Activated CD4-positive, alpha-beta memory T cell treated with anti-CD3 and anti-CD28 coated beads for 36 hours (primary cell): ENCODE results near the gene OR8A1. TPM values are rescaled to one million over a fixed set of nuclear protein-coding genes. Genes with fewer than 3 reads are reported as not detected.

ENCODE experiments used
- CTCF ChIA-PET: fragments of 350-600 bp; sonication (Branson Sonifier 250); formaldehyde crosslinking; loops from one replicate; lab custom pipeline; 2021; ENCODE audit warnings: antibody characterized with exemption, inconsistent platforms; lab: Charles Lee
- POLR2A ChIA-PET: fragments of 350-600 bp; sonication (Branson Sonifier 250); formaldehyde crosslinking; loops from one replicate; lab custom pipeline; 2021; ENCODE audit warnings: antibody characterized with exemption; lab: Charles Lee
- DNase-seq: peaks from one replicate; pipeline ENCODE4 v3.0.0-alpha.2; 2020
- H3K27ac Mint-ChIP-seq: one replicate; pipeline ENCODE4 v1.8.0; 2021; ENCODE audit warnings: mixed read lengths
- H3K27me3 Mint-ChIP-seq: one replicate; pipeline ENCODE4 v1.8.0; 2021; ENCODE audit warnings: mixed read lengths
- H3K36me3 Mint-ChIP-seq: one replicate; pipeline ENCODE4 v1.8.0; 2021; ENCODE audit warnings: mixed read lengths
- H3K4me1 Mint-ChIP-seq: one replicate; pipeline ENCODE4 v1.8.0; 2021; ENCODE audit warnings: low read depth, mixed read lengths
- H3K4me3 Mint-ChIP-seq: one replicate; pipeline ENCODE4 v1.8.0; 2021; ENCODE audit warnings: mild to moderate bottlenecking, mixed read lengths
- H3K9me3 Mint-ChIP-seq: one replicate; pipeline ENCODE4 v1.8.0; 2021; ENCODE audit warnings: mixed read lengths
- intact Hi-C: fragments of 100-400 bp; cut with micrococcal nuclease; formaldehyde crosslinking; loops from one replicate; pipeline ENCODE4 v1.15.1; 2023
- total RNA-seq, 2 experiments: library from RNA; stranded (reverse); gene quantifications; one replicate each; pipeline ENCODE4 v1.2.3, GENCODE V29; 2021

Gene OR8A1
- total RNA-seq, 2 experiments from 2014 or later = not detected

DNA sequence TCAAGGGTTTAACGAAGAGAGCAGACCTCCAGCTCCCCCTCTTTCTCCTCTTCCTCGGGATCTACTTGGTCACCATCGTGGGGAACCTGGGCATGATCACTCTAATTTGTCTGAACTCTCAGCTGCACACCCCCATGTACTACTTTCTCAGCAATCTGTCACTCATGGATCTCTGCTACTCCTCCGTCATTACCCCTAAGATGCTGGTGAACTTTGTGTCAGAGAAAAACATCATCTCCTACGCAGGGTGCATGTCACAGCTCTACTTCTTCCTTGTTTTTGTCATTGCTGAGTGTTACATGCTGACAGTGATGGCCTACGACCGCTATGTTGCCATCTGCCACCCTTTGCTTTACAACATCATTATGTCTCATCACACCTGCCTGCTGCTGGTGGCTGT, 363 bp downstream of the OR8A1 start:
- Mint-ChIP-seq H3K4me1 (no peaks in the 10 kb centered on the region), H3K9me3 (no peaks in the 10 kb centered on the region), H3K27ac (no peak overlapping the region), H3K4me3 (no peak overlapping the region), H3K27me3 (peaks cover 8% of the 10 kb centered on the region), H3K36me3 (no peaks in the 10 kb centered on the region)
- CTCF ChIA-PET = no interaction called here
- intact Hi-C loops = no loop called here
- POLR2A ChIA-PET = no interaction called here
- no peak for DNase-seq

DNA sequence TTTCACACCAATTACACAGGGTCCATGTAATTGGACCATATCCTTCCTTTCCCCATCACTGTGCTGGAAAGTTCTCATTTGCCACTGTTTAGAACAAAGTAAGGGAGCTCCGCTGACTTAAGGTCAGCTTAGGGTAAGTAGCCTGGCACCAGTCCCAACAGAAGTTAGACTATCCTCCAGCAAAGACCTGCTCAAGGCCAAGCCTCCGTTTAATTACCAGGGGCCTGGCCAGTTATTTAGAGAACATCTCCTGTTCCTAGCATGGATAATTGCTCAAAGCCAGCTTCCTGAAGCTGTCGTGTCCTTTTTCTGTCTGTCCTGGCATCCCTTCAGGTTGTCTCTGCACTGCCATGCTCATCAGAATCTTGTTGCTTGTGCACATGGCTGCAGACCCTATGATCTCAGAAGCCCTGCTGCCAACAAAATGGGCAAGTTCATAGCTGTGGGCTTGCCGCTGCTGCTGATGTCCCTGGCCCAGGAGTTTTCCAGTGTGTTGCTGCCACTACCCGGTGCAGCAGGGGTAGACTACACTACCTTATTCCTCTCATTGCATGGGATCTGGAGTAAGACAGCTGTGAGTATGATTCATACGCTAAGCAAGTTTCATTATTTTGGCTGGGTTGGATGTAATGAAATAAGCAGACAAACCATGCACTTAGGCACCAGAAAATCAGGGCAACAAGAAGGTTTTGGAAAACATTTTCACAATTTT, 8.1 kb downstream of the OR8A1 start:
- no peaks in the 10 kb centered on the region for H3K9me3 Mint-ChIP-seq
- intact Hi-C loops = no loop called here
- CTCF ChIA-PET = interaction anchor here (0.6 to 2.3 kb wide), 2 partner anchors 176 to 1474 kb away, joined by 3 to 6 read pairs; no protein-coding TSS in a partner anchor
- H3K4me1 Mint-ChIP-seq = no peaks in the 10 kb centered on the region
- H3K36me3 Mint-ChIP-seq = no peaks in the 10 kb centered on the region
- peaks cover 2% of the 10 kb centered on the region for H3K27me3 Mint-ChIP-seq
- DNase-seq = no peak
- H3K4me3 Mint-ChIP-seq = no peak overlapping the region
- POLR2A ChIA-PET = interaction anchor here (0.6 kb wide), 1 partner anchor 160 kb away, joined by 3 read pairs; no protein-coding TSS in a partner anchor
- H3K27ac Mint-ChIP-seq = no peak overlapping the region

DNA sequence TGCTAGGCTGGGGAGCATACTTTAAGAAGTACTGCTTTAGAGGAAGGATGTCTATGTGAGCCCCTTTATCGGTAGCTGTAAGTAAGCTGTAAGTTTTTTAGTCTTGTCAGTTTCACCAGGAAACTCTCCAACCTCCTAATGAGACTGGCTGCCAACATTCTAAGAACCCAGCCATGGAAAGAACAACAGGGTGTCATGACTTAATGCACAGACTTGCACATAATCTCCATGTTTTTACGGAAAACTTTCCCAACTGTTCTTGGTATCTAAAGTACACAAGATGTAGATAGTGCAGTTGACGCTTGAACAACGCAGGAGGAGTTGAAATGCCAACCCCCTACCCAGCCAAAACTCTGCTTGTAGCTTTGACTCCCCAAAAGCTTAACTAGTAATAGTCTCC, 9.0 kb downstream of the OR8A1 start:
- CTCF ChIA-PET = interaction anchor here (0.6 to 2.3 kb wide), 2 partner anchors 176 to 1475 kb away, joined by 3 to 6 read pairs; no protein-coding TSS in a partner anchor

DNA sequence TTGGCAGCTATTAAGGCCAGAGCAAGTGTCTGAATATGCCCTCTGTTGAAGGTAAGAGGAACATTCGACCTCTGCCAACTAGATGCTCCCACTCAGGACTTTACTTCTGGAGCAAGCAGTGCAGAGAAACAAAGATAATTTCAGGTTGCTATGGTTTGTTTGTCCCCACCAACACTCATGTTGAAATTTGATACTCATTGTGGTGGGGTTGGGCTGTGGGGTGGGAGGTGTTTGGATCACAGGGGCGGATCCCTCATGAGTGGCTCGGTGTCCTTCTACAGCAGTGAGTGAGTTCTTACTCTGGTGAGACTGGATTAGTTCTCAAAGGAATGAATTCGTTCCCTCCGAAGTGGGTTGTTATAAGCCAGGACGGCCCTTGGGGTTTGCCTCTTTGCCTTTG, 12.0 kb downstream of the OR8A1 start:
- H3K27me3 Mint-ChIP-seq = peaks cover 3% of the 10 kb centered on the region
- ChIA-PET POLR2A (no interaction called here), CTCF (interaction anchor here (1.6 kb wide), 1 partner anchor 510 kb away, joined by 4 read pairs; no protein-coding TSS in a partner anchor)
- no peak overlapping the region for H3K27ac Mint-ChIP-seq
- no peaks in the 10 kb centered on the region for H3K36me3 Mint-ChIP-seq
- intact Hi-C loops = no loop called here
- no peaks in the 10 kb centered on the region for H3K4me1 Mint-ChIP-seq
- no peaks in the 10 kb centered on the region for H3K9me3 Mint-ChIP-seq
- DNase-seq = no peak
- H3K4me3 Mint-ChIP-seq = no peak overlapping the region

More for the DNA sequence above, 9.0 kb downstream of the OR8A1 start:
- no peak for DNase-seq
- Mint-ChIP-seq H3K4me1 (no peaks in the 10 kb centered on the region), H3K27ac (no peak overlapping the region), H3K27me3 (peaks cover 2% of the 10 kb centered on the region), H3K9me3 (no peaks in the 10 kb centered on the region), H3K4me3 (no peak overlapping the region), H3K36me3 (no peaks in the 10 kb centered on the region)
- intact Hi-C loops = no loop called here
- POLR2A ChIA-PET = no interaction called here

DNA sequence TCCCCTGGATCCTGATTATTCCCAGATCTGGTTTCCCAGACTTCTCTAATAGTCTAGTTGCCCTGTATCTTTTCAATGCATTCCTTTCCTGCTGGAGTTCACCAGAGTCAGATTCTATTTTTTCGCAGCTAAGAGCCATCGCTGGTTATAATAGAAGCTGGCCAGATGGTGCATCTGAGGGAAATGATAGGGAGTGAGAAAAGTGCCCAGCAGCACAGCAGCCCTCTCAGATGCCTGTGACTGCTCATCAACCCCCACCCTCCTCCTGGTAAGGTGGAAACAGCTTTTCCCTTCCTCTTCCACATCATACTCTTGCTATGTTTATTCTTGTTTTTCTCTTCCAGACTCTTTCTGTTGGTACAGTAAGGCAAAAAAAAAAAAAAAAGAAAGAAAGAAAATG, 12.8 kb downstream of the OR8A1 start:
- Mint-ChIP-seq H3K27ac (no peak overlapping the region), H3K36me3 (no peaks in the 10 kb centered on the region), H3K4me3 (no peak overlapping the region), H3K4me1 (no peaks in the 10 kb centered on the region), H3K9me3 (no peaks in the 10 kb centered on the region), H3K27me3 (peaks cover 10% of the 10 kb centered on the region)
- POLR2A ChIA-PET = no interaction called here
- DNase-seq = no peak
- intact Hi-C loops = no loop called here
- CTCF ChIA-PET = interaction anchor here (1.6 to 2.7 kb wide), 2 partner anchors 180 to 511 kb away, joined by 4 to 10 read pairs; no protein-coding TSS in a partner anchor

DNA sequence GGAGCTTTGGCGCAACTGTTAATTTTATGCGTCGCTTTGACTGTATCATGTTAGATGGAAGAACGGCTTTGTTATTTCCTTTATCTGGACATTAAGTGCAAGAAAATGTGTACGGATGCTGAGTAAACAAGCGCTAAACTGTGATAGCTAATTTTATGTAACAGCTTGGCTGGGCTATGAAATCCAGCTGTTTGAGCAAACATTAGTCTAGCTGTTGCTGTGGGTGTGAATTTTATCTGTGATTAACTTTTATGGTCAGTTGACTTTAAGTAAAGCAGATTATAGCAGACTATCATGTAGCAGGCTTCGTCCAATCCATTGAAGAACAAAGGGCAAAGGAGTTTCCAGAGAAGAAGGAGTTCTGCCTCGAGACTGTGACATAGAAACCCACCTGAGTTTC, 14.0 kb downstream of the OR8A1 start:
- H3K36me3 Mint-ChIP-seq = no peaks in the 10 kb centered on the region
- H3K27me3 Mint-ChIP-seq = peaks cover 15% of the 10 kb centered on the region
- intact Hi-C loops = no loop called here
- DNase-seq = no peak
- no peaks in the 10 kb centered on the region for H3K9me3 Mint-ChIP-seq
- POLR2A ChIA-PET = no interaction called here
- CTCF ChIA-PET = interaction anchor here (2.7 to 3.6 kb wide), 2 partner anchors 167 to 181 kb away, joined by 10 to 33 read pairs; no protein-coding TSS in a partner anchor
- H3K4me1 Mint-ChIP-seq = no peaks in the 10 kb centered on the region
- no peak overlapping the region for H3K27ac Mint-ChIP-seq
- no peak overlapping the region for H3K4me3 Mint-ChIP-seq

DNA sequence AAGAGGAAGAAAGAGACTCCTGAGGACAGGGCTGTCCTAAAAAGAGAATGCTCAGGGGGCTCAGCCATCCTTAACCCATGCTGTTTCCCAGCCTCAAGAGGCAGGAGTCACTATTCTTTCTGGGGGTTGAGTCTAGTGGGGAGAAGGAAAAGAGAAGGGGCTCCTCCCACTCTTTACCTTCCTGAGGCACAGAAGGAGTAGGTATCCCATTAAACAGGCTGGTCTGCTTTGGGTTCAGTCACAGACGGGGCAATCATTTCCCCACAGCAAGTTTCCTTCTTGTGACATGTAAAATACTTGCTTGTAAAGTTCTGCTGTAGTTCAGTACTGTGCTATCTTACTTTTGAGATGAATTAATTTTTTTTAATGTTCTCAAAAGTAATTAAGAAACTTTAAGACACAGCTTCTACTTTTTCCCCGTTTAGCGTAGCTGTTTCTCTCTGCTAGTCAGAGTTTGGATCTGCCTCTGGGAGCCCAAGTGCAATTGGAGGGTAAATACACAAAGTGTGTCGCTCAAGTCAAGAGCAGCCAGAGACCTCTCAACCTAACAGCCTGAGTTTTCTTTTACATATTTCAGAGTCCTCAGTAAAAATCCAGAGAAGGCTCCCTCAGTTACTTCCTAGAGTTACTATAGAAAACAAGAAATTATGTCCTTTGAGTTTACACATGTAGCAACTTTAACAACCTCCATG, 15.0 kb downstream of the OR8A1 start:
- POLR2A ChIA-PET = no interaction called here
- Mint-ChIP-seq H3K36me3 (no peaks in the 10 kb centered on the region), H3K4me1 (no peaks in the 10 kb centered on the region), H3K4me3 (no peak overlapping the region), H3K27me3 (peaks cover 15% of the 10 kb centered on the region), H3K27ac (no peak overlapping the region), H3K9me3 (no peaks in the 10 kb centered on the region)
- intact Hi-C loops = loop anchor here (5.0 kb wide), 1 partner anchor 518 kb away; no protein-coding TSS in a partner anchor
- CTCF ChIA-PET = interaction anchor here (1.1 to 3.6 kb wide), 10 partner anchors 10 to 513 kb away, joined by 3 to 33 read pairs (median 6); no protein-coding TSS in a partner anchor
- DNase-seq = no peak

DNA sequence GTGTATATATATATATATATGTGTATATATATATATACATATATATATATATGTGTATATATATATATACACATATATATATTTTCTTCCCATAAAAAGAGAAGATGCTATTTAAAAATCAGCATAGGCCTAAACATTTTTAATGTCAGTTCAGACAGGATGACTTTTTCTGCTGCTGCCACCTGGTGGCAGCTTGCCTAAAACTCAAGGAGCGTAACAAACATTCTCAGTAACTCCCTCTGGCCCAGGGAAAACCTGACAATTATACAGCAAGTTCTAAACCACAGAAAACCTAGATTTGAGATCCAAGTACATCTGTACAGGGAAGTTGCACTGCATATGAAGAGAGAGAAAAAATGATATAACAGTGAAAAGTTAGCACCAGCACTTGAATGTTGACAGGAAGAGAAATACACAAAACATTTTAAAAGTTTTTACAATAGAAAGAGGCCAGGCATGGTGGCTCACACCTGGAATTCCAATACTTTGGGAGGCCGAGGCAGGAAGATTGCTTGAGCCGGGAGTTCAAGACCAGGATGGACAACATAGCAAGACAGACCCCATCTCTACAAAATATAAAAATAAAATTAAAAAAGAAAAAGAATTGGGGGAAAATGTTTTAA, 16.6 kb downstream of the OR8A1 start:
- no peak overlapping the region for H3K27ac Mint-ChIP-seq
- ChIA-PET POLR2A (no interaction called here), CTCF (interaction anchor here (0.6 to 3.6 kb wide), 15 partner anchors 8 to 515 kb away, joined by 3 to 33 read pairs (median 4); no protein-coding TSS in a partner anchor)
- H3K9me3 Mint-ChIP-seq = no peaks in the 10 kb centered on the region
- peaks cover 15% of the 10 kb centered on the region for H3K27me3 Mint-ChIP-seq
- DNase-seq = peak; percentile 57
- intact Hi-C loops = loop anchor here (1.0 to 5.0 kb wide), 3 partner anchors 171 to 519 kb away; no protein-coding TSS in a partner anchor
- H3K36me3 Mint-ChIP-seq = no peaks in the 10 kb centered on the region
- no peak overlapping the region for H3K4me3 Mint-ChIP-seq
- H3K4me1 Mint-ChIP-seq = no peaks in the 10 kb centered on the region

DNA sequence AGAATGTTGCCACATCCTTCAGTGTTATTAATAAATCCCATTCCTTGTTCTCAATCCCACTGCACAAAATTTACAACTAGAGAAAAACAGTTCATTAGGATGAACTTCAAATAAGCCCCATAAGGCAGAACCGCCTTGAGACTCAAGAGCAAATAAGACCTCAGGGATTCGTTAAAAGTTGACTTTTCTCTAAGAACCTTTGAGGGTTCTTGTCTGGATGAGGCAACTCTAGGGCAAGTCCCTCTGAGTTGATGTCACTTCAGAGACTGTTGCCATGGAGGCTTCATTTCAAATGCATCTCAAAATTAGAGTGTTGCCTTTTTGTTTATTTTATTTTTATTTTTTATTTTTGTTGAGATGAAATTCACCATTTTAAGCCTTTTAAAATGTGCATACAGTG, 21.6 kb downstream of the OR8A1 start:
- peaks cover 17% of the 10 kb centered on the region for H3K27me3 Mint-ChIP-seq
- POLR2A ChIA-PET = no interaction called here
- CTCF ChIA-PET = no interaction called here
- DNase-seq = no peak
- H3K4me1 Mint-ChIP-seq = no peaks in the 10 kb centered on the region
- H3K36me3 Mint-ChIP-seq = no peaks in the 10 kb centered on the region
- no peak overlapping the region for H3K4me3 Mint-ChIP-seq
- intact Hi-C loops = no loop called here
- no peak overlapping the region for H3K27ac Mint-ChIP-seq
- no peaks in the 10 kb centered on the region for H3K9me3 Mint-ChIP-seq

DNA sequence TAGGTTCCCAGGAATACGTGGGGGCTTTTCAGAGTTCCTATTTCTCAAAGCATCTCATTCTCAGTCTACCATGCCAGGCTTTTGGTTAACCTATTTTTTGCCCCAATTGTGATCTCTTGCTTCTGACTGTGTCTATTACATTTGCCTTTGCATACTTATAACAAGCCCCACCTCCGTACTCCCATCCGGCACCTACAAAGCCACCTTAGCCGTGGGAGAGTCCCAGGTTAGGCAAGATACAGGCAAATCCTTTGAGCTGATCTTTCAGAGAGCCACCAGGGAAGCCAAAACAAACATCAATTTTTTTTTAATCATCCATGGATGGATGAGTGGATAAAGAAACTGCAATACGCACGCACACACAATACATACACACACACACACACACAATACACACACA, 22.8 kb downstream of the OR8A1 start:
- no peak overlapping the region for H3K27ac Mint-ChIP-seq
- H3K4me1 Mint-ChIP-seq = no peaks in the 10 kb centered on the region
- no peak for DNase-seq
- H3K27me3 Mint-ChIP-seq = peaks cover 13% of the 10 kb centered on the region
- intact Hi-C loops = no loop called here
- CTCF ChIA-PET = no interaction called here
- H3K4me3 Mint-ChIP-seq = no peak overlapping the region
- no peaks in the 10 kb centered on the region for H3K9me3 Mint-ChIP-seq
- H3K36me3 Mint-ChIP-seq = no peaks in the 10 kb centered on the region
- POLR2A ChIA-PET = no interaction called here

DNA sequence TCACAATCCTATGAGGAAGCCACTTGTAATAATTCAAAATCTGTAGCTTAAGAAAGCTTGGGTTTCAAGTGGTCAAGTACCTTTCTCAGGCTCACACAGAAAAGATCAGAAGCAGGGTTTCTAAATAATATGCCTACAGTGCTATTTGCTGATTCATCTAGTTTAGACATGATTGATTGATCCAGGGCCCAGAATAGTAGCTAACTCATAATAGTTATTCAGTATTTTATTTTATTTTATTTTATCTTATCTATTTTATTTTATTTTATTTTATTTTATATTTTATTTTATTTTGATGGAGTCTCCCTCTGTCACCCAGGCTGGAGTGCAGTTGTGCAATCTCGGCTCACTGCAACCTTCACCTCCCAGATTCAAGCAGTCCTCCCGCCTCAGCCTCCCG, 25.5 kb downstream of the OR8A1 start:
- Mint-ChIP-seq H3K4me1 (no peaks in the 10 kb centered on the region), H3K9me3 (no peaks in the 10 kb centered on the region), H3K4me3 (no peak overlapping the region), H3K36me3 (no peaks in the 10 kb centered on the region), H3K27ac (no peak overlapping the region), H3K27me3 (peaks cover 12% of the 10 kb centered on the region)
- ChIA-PET POLR2A (no interaction called here), CTCF (interaction anchor here (2.1 kb wide), 1 partner anchor 10 kb away, joined by 9 read pairs; no protein-coding TSS in a partner anchor)
- intact Hi-C loops = no loop called here
- no peak for DNase-seq

DNA sequence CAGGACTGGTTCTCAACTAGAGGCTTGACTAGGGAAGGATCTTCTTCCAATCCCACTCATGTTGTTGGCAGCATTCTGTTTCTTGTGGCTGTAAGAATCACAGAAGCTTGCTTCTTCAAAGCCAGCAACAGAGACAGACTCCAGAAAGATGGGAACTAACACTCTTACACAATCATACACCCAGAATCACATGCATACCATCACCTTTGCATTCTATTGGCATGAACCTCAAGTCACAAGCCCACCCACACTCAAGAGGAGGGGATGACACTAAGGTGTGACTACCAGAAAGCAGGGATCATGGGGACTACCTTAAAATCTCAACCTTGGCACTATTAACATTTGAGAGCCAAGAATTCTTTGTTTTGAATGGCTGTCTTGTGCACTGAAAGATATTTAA, 27.8 kb downstream of the OR8A1 start:
- Mint-ChIP-seq H3K4me1 (no peaks in the 10 kb centered on the region), H3K36me3 (no peaks in the 10 kb centered on the region), H3K9me3 (no peaks in the 10 kb centered on the region), H3K27ac (no peak overlapping the region), H3K4me3 (no peak overlapping the region), H3K27me3 (peaks cover 16% of the 10 kb centered on the region)
- intact Hi-C loops = no loop called here
- DNase-seq = no peak
- CTCF ChIA-PET = no interaction called here
- POLR2A ChIA-PET = no interaction called here
